ENCODE data around the gene C2CD4B.

Gene C2CD4B

DNA sequence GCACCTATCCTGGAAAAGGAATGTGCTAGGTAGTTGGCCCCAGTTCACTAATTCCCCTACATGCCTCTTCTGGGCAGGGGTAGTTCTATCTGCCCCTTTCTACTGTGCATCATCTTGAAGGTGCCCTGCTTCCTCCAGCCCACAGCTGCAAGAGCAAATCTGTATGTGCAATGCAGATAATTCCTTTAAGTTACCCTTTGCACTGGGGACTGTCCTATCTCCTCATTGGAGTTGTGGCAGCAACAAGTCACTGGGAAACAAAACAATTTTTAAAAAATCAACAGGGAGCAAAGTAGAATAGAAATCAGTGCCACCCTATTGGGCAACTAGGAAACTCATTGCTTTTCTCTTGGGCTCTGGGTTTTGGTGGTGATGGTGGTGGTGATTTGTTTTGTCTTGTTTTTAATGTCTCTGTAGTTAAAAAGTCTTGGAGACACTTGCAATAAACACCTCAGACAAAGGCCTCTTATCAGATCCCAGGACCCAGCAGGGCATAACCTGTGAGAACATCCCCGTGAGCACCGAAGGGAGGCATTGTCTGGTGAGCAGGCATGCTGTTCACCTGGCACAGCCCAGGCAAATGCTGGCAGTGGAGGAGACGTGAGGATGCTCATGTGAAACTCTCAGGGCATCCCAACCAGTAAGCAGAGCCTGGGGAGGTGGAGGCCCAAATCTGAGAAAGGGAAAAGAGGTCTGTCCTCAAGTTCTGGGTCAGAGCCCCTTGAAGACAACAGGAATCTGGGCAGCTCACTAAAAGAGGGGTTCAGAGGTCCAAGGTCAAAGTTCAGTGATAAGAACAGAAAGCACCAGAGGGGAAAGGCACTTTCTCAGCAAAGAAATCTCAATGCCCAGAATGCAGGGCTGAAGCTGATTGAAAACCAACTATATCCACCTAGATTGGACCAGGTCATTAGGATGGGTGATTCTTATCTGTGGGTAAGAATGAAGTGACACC is 27.9 kb downstream of the C2CD4B start:
- Mint-ChIP-seq H3K4me1 (no peaks in the 10 kb centered on the region), H3K27me3 (peaks cover 7% of the 10 kb centered on the region), H3K9me3 (no peaks in the 10 kb centered on the region), H3K27ac (no peak overlapping the region), H3K4me3 (no peak overlapping the region), H3K36me3 (no peaks in the 10 kb centered on the region)

- H3K27me3 Mint-ChIP-seq = peaks cover 7% of the 10 kb centered on the region
- no peaks in the 10 kb centered on the region for H3K4me1 Mint-ChIP-seq
- no peaks in the 10 kb centered on the region for H3K9me3 Mint-ChIP-seq
- no peak overlapping the region for H3K27ac Mint-ChIP-seq
- no peaks in the 10 kb centered on the region for H3K36me3 Mint-ChIP-seq
- no peak overlapping the region for H3K4me3 Mint-ChIP-seq
These were observed 29.5 kb downstream of the C2CD4B start for GRCh38 chr15:62135532-62136134.

GRCh38 chr15:62133141-62133540 is 31.9 kb downstream of the C2CD4B start:
- no peaks in the 10 kb centered on the region for H3K36me3 Mint-ChIP-seq
- H3K9me3 Mint-ChIP-seq = peaks cover 5% of the 10 kb centered on the region
- H3K4me1 Mint-ChIP-seq = peaks cover 12% of the 10 kb centered on the region
- H3K27me3 Mint-ChIP-seq = peaks cover 4% of the 10 kb centered on the region
- H3K4me3 Mint-ChIP-seq = no peak overlapping the region
- no peak overlapping the region for H3K27ac Mint-ChIP-seq

GRCh38 chr15:62128916-62129315 is 36.2 kb downstream of the C2CD4B start:
- H3K27ac Mint-ChIP-seq = no peak overlapping the region
- peaks cover 31% of the 10 kb centered on the region for H3K4me1 Mint-ChIP-seq
- peaks cover 5% of the 10 kb centered on the region for H3K9me3 Mint-ChIP-seq
- H3K36me3 Mint-ChIP-seq = no peaks in the 10 kb centered on the region
- peaks cover 1% of the 10 kb centered on the region for H3K27me3 Mint-ChIP-seq
- H3K4me3 Mint-ChIP-seq = no peak overlapping the region

DNA sequence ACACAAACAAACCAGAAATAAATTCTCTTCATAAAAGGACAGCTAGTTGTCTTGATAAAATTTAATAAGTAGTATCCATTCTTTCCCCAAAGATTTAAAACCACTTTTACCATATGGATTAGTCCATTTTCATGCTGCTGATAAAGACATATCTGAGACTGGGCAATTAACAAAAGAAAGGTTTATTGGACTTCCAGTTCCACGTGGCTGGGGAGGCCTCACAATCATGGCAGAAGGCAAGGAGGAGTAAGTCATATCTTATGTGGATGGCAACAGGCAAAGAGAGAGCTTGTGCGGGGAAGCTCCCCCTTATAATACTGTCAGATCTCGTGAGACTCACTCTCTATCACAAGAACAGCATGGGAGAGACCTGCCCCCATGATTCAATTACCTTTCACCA is 38.7 kb downstream of the C2CD4B start:
- no peak overlapping the region for H3K4me3 Mint-ChIP-seq
- peaks cover 40% of the 10 kb centered on the region for H3K4me1 Mint-ChIP-seq
- peaks cover 5% of the 10 kb centered on the region for H3K9me3 Mint-ChIP-seq
- peaks cover 1% of the 10 kb centered on the region for H3K27me3 Mint-ChIP-seq
- no peaks in the 10 kb centered on the region for H3K36me3 Mint-ChIP-seq
- H3K27ac Mint-ChIP-seq = no peak overlapping the region

DNA sequence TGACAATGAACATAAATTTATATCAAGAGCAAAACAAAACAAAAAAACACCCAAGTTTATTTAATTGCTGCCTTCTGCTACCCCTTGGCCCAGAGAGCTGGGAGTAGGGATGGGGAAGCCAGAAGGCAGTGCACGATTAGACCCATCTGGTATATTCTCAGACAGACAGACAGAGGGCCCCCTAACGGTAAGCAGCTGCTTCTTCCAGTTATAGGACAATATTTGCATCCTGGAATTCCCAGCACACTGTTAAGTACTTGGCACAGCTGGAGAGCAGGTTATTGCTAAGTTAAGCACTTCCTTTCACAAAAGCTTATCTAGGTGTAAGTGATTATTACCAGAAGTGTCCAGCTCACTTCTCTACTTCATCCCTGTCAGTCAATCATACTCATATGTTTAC is 39.3 kb downstream of the C2CD4B start:
- Mint-ChIP-seq H3K27me3 (peaks cover 1% of the 10 kb centered on the region), H3K27ac (peak overlapping the region; percentile 3), H3K4me3 (no peak overlapping the region), H3K4me1 (peaks cover 40% of the 10 kb centered on the region), H3K9me3 (peaks cover 5% of the 10 kb centered on the region), H3K36me3 (no peaks in the 10 kb centered on the region)

- Mint-ChIP-seq H3K27me3 (peaks cover 1% of the 10 kb centered on the region), H3K4me1 (peaks cover 46% of the 10 kb centered on the region), H3K9me3 (peaks cover 3% of the 10 kb centered on the region), H3K4me3 (no peak overlapping the region), H3K27ac (peak overlapping the region; percentile 3), H3K36me3 (no peaks in the 10 kb centered on the region)
These were observed 40.1 kb downstream of the C2CD4B start for GRCh38 chr15:62124973-62125303.

- Mint-ChIP-seq H3K4me1 (peaks cover 51% of the 10 kb centered on the region), H3K4me3 (no peak overlapping the region), H3K36me3 (no peaks in the 10 kb centered on the region), H3K9me3 (no peaks in the 10 kb centered on the region), H3K27ac (peak overlapping the region; percentile 38), H3K27me3 (peaks cover 1% of the 10 kb centered on the region)
These were observed 40.7 kb downstream of the C2CD4B start for GRCh38 chr15:62124176-62124972.

- no peaks in the 10 kb centered on the region for H3K36me3 Mint-ChIP-seq
- H3K27ac Mint-ChIP-seq = no peak overlapping the region
- peaks cover 2% of the 10 kb centered on the region for H3K27me3 Mint-ChIP-seq
- no peaks in the 10 kb centered on the region for H3K9me3 Mint-ChIP-seq
- H3K4me1 Mint-ChIP-seq = peaks cover 45% of the 10 kb centered on the region
- H3K4me3 Mint-ChIP-seq = no peak overlapping the region
These were observed 42.8 kb downstream of the C2CD4B start for GRCh38 chr15:62122249-62122648.

DNA sequence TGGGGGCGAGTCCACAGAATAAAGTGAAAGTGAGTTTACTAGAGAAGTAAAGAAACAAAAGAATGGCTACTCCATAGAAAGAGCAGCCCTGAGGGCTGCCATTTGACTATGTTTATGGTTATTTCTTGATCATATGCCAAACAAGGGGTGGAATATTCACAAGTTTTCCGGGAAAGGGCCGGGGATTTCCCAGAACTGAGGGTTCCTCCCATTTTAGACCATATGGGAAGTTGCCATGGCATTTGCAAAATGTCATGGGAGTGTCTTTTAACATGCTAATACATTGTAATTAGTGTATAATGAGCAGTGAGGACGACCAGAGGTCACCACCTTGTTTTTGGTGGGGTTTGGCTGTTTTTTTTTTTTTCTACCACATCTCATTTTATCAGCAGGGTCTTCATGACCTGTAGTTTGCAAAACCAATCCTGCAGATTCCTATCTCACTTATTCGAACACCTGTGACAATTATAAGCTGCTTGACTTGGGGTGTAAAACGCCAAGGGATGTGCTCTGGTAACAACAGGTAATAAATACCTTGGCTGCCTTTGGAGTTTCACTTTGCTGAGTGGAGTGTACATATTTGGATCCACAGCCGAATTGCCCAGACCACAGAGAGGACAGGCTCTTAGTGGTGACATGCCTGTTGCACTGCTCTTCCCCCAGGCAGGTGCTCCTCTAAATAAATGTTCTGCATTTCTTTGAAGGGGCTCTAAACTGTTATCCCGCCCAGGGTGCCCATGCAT is 43.6 kb downstream of the C2CD4B start:
- Mint-ChIP-seq H3K4me3 (no peak overlapping the region), H3K27me3 (peaks cover 2% of the 10 kb centered on the region), H3K4me1 (peaks cover 45% of the 10 kb centered on the region), H3K27ac (no peak overlapping the region), H3K9me3 (no peaks in the 10 kb centered on the region), H3K36me3 (no peaks in the 10 kb centered on the region)

- peaks cover 3% of the 10 kb centered on the region for H3K27me3 Mint-ChIP-seq
- H3K36me3 Mint-ChIP-seq = no peaks in the 10 kb centered on the region
- no peak overlapping the region for H3K4me3 Mint-ChIP-seq
- no peaks in the 10 kb centered on the region for H3K9me3 Mint-ChIP-seq
- peaks cover 45% of the 10 kb centered on the region for H3K4me1 Mint-ChIP-seq
- no peak overlapping the region for H3K27ac Mint-ChIP-seq
These were observed 44.3 kb downstream of the C2CD4B start for GRCh38 chr15:62120776-62121175.

GRCh38 chr15:62119874-62120273 is 45.2 kb downstream of the C2CD4B start:
- H3K36me3 Mint-ChIP-seq = no peaks in the 10 kb centered on the region
- peaks cover 5% of the 10 kb centered on the region for H3K27me3 Mint-ChIP-seq
- H3K27ac Mint-ChIP-seq = peak overlapping the region; percentile 78
- H3K9me3 Mint-ChIP-seq = no peaks in the 10 kb centered on the region
- H3K4me3 Mint-ChIP-seq = no peak overlapping the region
- peaks cover 36% of the 10 kb centered on the region for H3K4me1 Mint-ChIP-seq

DNA sequence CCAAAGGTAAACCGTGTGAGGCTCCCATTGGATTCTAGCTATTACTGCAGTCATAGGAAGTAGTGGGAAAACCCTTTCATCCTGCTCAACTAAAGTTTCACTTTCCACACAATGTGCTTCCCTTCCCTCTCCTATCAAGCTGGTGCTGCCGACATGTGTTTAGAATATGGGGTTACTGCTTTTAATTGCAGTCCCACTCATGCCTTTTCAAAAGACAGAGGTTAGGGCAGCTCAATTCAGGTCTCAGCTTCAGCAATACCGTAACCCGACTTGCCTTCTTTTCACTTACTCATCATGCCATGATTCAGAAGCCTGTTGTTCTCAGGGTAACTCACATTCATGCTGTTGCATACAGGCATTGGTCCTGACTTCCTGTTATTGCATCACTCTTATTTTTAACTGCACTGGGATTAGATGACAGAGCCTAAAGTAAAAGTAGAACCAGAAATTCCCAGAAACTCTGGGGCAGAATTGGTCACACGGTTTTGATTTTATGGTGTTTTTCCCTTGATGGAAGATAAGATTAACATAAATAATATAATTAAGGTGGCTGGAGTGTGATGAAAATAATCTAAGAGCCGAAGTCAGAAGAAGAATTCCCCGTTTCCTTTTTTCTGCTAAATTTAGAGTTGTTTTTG is 45.7 kb downstream of the C2CD4B start:
- no peak overlapping the region for H3K4me3 Mint-ChIP-seq
- H3K27ac Mint-ChIP-seq = peak overlapping the region; percentile 20
- H3K9me3 Mint-ChIP-seq = no peaks in the 10 kb centered on the region
- H3K4me1 Mint-ChIP-seq = peaks cover 31% of the 10 kb centered on the region
- H3K27me3 Mint-ChIP-seq = peaks cover 5% of the 10 kb centered on the region
- H3K36me3 Mint-ChIP-seq = no peaks in the 10 kb centered on the region

DNA sequence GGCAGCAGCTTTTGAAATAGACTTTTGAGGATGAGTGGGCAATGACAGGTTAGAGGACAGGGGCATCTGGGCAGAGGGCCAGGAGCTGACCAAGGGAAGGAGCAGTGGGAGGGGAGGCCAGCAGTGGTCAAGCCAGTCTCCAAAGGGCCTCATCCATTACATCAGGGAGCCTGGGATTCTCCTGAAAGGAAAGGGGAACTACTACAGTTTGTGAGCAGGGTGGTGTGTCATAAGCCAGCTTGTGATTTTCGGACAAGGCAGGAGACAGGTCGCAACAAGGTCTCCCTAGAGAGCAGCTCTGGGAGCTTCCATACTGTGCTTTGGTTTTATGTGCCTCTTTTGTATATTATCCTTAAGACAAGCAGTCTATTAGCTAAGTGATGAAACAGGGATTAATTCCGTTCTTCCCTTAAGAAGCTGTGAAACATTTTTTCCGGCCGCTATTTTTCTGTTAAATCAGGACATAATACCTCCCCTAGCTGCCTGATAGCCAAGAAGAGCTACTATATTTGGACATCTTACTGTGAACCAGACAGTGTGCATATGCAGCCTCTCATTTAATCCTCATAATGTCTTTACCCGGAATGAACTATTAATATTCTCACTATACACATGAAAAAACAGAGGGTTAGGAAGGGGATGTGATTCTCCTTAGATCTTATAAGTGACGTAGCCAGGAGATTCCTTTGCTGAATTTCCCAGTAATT is 46.4 kb downstream of the C2CD4B start:
- Mint-ChIP-seq H3K36me3 (no peaks in the 10 kb centered on the region), H3K4me1 (peaks cover 24% of the 10 kb centered on the region), H3K27ac (peak overlapping the region; percentile 20), H3K4me3 (no peak overlapping the region), H3K9me3 (no peaks in the 10 kb centered on the region), H3K27me3 (peaks cover 5% of the 10 kb centered on the region)

Data from activated naive CD4-positive, alpha-beta T cell treated with anti-CD3 and anti-CD28 coated beads, Interleukin-2, amount 50 U/mL, for 24 hours (primary cell).